Smooth muscle cell (in vitro differentiated cells): Measurements from ENCODE around the gene RAC3. TPM values are rescaled to one million over a fixed set of nuclear protein-coding genes. Genes with fewer than 3 reads are reported as not detected.

ENCODE experiments used
- DNase-seq: peaks from one replicate; lab custom pipeline; 2025; ENCODE audit not compliant: unreplicated experiment; lab: John Stamatoyannopoulos, UW
- H2AFZ ChIP-seq: fragments of 200-600 bp; sonication (generic); 2 replicates; pipeline ENCODE4 v1.6.0; 2016; ENCODE audit warnings: antibody characterized with exemption, low read depth, mild to moderate bottlenecking
- H3F3A ChIP-seq: fragments of 200-600 bp; sonication (generic); 2 replicates; pipeline ENCODE4 v1.6.0; 2017; ENCODE audit warnings: antibody characterized with exemption, low read depth
- H3K27ac ChIP-seq: fragments of 200-600 bp; sonication (generic); 2 replicates; pipeline ENCODE4 v1.5.1; 2016; ENCODE audit warnings: low read depth, mild to moderate bottlenecking
- H3K27me3 ChIP-seq: fragments of 200-600 bp; sonication (generic); 2 replicates; pipeline ENCODE4 v1.6.1; 2016; ENCODE audit warnings: low read depth, mild to moderate bottlenecking
- H3K36me3 ChIP-seq: fragments of 200-600 bp; sonication (generic); 2 replicates; pipeline ENCODE4 v1.5.1; 2016; ENCODE audit warnings: low read depth
- H3K4me1 ChIP-seq: fragments of 200-600 bp; sonication (generic); 2 replicates; pipeline ENCODE4 v1.5.1; 2016; ENCODE audit warnings: low read depth
- H3K4me2 ChIP-seq: fragments of 200-600 bp; sonication (generic); 2 replicates; pipeline ENCODE4 v1.6.0; 2016; ENCODE audit warnings: mild to moderate bottlenecking
- H3K4me3 ChIP-seq: fragments of 200-600 bp; sonication (generic); 2 replicates; pipeline ENCODE4 v1.5.1; 2016; ENCODE audit warnings: mild to moderate bottlenecking
- H3K79me2 ChIP-seq: fragments of 200-600 bp; sonication (generic); 2 replicates; pipeline ENCODE4 v1.6.0; 2016; ENCODE audit warnings: low read depth, mild to moderate bottlenecking
- H3K9ac ChIP-seq: fragments of 200-600 bp; sonication (generic); 2 replicates; pipeline ENCODE4 v1.6.0; 2016; ENCODE audit warnings: low read depth
- H3K9me3 ChIP-seq: fragments of 200-600 bp; sonication (generic); replicated peaks from 2 replicates; pipeline ENCODE4 v1.5.1; 2016; ENCODE audit warnings: low read depth
- H4K20me1 ChIP-seq: fragments of 200-600 bp; sonication (generic); 2 replicates; pipeline ENCODE4 v1.6.0; 2016; ENCODE audit warnings: low read depth
- CTCF ChIP-seq: fragments of 200-600 bp; sonication (generic); IDR thresholded peaks from 2 replicates; pipeline ENCODE4 v1.5.1; 2017; ENCODE audit warnings: borderline replicate concordance, mild to moderate bottlenecking, antibody characterized with exemption; ENCODE audit not compliant: insufficient read depth, poor library complexity, severe bottlenecking
- WGBS: methylation state at CpG from one replicate; pipeline ENCODE4 v1.1.7; 2016; ENCODE audit warnings: low lambda C conversion rate; 5-methylcytosine and 5-hydroxymethylcytosine counted together
- polyA plus RNA-seq: library from polyadenylated mRNA; unstranded; fragments of >200 nt; fragmentation: Nextera tagmentation; extraction: Ambion mirVana; gene quantifications from 2 replicates; pipeline ENCODE4 v1.2.1, GENCODE V29; 2016
- total RNA-seq: library from RNA; depleted of rRNA; stranded (reverse); fragments of >200 nt; gene quantifications from 2 replicates; pipeline ENCODE4 v1.2.3, GENCODE V29; 2014

RAC3 gene
- total and polyA plus RNA-seq, 2 experiments from 2014 or later: 15.3 to 33.0 TPM

- no peak overlapping the region for H2AFZ ChIP-seq
- H3K4me1 ChIP-seq: peaks cover 25% of the 10 kb centered on the region
- peak overlapping the region; percentile 50 for H3K27ac ChIP-seq
- WGBS: 87% methylated on average over 25 of the region's 25 CpGs
- no peak for DNase-seq
- H4K20me1 ChIP-seq: peaks cover 21% of the 10 kb centered on the region
- no peaks in the 10 kb centered on the region for H3F3A ChIP-seq
- no peak for TF ChIP-seq CTCF
- peak overlapping the region; percentile 81 for H3K4me2 ChIP-seq
- H3K9me3 ChIP-seq: no peaks in the 10 kb centered on the region
- no peak overlapping the region for H3K9ac ChIP-seq
- peaks cover 9% of the 10 kb centered on the region for H3K79me2 ChIP-seq
- H3K4me3 ChIP-seq: no peak overlapping the region
- no peaks in the 10 kb centered on the region for H3K27me3 ChIP-seq
- no peaks in the 10 kb centered on the region for H3K36me3 ChIP-seq
Observed at GRCh38 chr17:81990836-81991683, 40.4 kb upstream of the RAC3 start.

- WGBS: 23% methylated on average over 31 of the region's 31 CpGs
- peak; percentile 38 for DNase-seq
- Histone ChIP-seq H3K4me3 (peak overlapping the region; percentile 9), H3K79me2 (peaks cover 9% of the 10 kb centered on the region), H4K20me1 (peaks cover 21% of the 10 kb centered on the region), H2AFZ (no peak overlapping the region), H3K9ac (no peak overlapping the region), H3K27ac (peak overlapping the region; percentile 50), H3K4me1 (peaks cover 25% of the 10 kb centered on the region), H3F3A (no peaks in the 10 kb centered on the region), H3K36me3 (no peaks in the 10 kb centered on the region), H3K4me2 (peak overlapping the region; percentile 81), H3K9me3 (no peaks in the 10 kb centered on the region), H3K27me3 (no peaks in the 10 kb centered on the region)
- no peak for TF ChIP-seq CTCF
Observed at GRCh38 chr17:81991684-81992305, 39.7 kb upstream of the RAC3 start.

GRCh38 chr17:81992306-81993102 is 39.0 kb upstream of the RAC3 start:
- TF ChIP-seq CTCF: no peak
- H3K36me3 ChIP-seq: no peaks in the 10 kb centered on the region
- H3F3A ChIP-seq: no peaks in the 10 kb centered on the region
- H2AFZ ChIP-seq: no peak overlapping the region
- peak overlapping the region; percentile 9 for H3K4me3 ChIP-seq
- peaks cover 16% of the 10 kb centered on the region for H4K20me1 ChIP-seq
- H3K27me3 ChIP-seq: no peaks in the 10 kb centered on the region
- H3K79me2 ChIP-seq: peaks cover 9% of the 10 kb centered on the region
- H3K4me2 ChIP-seq: peak overlapping the region; percentile 81
- WGBS: 58% methylated on average over 30 of the region's 31 CpGs
- peaks cover 25% of the 10 kb centered on the region for H3K4me1 ChIP-seq
- no peak for DNase-seq
- H3K9ac ChIP-seq: no peak overlapping the region
- no peaks in the 10 kb centered on the region for H3K9me3 ChIP-seq
- H3K27ac ChIP-seq: peak overlapping the region; percentile 50
